ENCODE results near the gene UBA6. TPM values are rescaled to one million over a fixed set of nuclear protein-coding genes. Genes with fewer than 3 reads are reported as not detected.

UBA6 gene
- total RNA-seq, 1 experiment from 2014 or later = 72.2 TPM

DNA sequence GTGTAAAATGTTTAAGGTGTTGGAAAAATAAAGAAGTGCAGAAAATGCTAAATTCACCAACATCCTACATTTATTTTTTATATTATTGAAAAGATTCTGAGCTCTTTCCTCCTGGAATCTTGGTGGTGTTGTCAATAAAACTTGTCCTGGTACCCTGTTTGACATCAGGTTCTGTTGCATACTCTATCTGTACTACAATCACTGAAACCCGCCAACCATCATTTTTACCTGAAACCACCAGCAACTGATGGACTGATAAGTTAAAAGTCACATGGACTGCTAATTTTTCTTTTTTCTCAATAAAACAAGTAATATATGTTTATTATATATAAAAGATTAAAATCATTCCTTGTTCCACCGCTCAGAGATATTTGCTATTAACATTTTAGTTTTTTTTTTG is 119.0 kb downstream of the UBA6 start:
- no peak overlapping the region for H3K4me2 ChIP-seq (ENCODE audit: insufficient read depth, insufficient read length, low read length)
- no peaks in the 10 kb centered on the region for H3K79me2 ChIP-seq (ENCODE audit: insufficient read depth, low read length)
- no peak overlapping the region for H4K91ac ChIP-seq (ENCODE audit: insufficient read length, low read depth, low read length)
- H2BK20ac ChIP-seq (ENCODE audit: low read depth, low read length, poor library complexity, severe bottlenecking) = no peak overlapping the region
- H4K20me1 ChIP-seq (ENCODE audit: control insufficient read depth, insufficient read depth, insufficient read length) = no peaks in the 10 kb centered on the region
- no peak overlapping the region for H2BK15ac ChIP-seq (ENCODE audit: low read depth, low read length)
- H3T11ph ChIP-seq (ENCODE audit: low read length) = no peak overlapping the region
- no peaks in the 10 kb centered on the region for H3K79me1 ChIP-seq (ENCODE audit: insufficient read depth, low read depth, low read length, poor library complexity, severe bottlenecking)
- DNase-seq = no peak
- H3K23ac ChIP-seq (ENCODE audit: insufficient read length, low read depth, low read length) = no peak overlapping the region
- Mint-ChIP-seq H3K9me3 (no peaks in the 10 kb centered on the region), H3K27me3 (ENCODE audit: low read depth) (no peaks in the 10 kb centered on the region), H3K36me3 (ENCODE audit: insufficient read depth in 1 of 3, low read depth in 3 of 3) (no peaks in the 10 kb centered on the region), H3K4me3 (no peak overlapping the region), H3K4me1 (no peaks in the 10 kb centered on the region), H3K27ac (no peak overlapping the region)
- no peak overlapping the region for H3K4ac ChIP-seq (ENCODE audit: low read depth, low read length)
- no peak overlapping the region for H4K8ac ChIP-seq (replicated peaks; ENCODE audit: insufficient read length, low read depth, low read length)
- no peak overlapping the region for H2BK12ac ChIP-seq (ENCODE audit: insufficient read length, low read depth, low read length)
- H3K27me3 ChIP-seq (ENCODE audit: insufficient read depth, low read length) = no peaks in the 10 kb centered on the region
- no peak overlapping the region for H2AFZ ChIP-seq (ENCODE audit: low read length)
- no peak overlapping the region for H2BK120ac ChIP-seq (ENCODE audit: low read depth, low read length, poor library complexity, severe bottlenecking)
- H4K5ac ChIP-seq (ENCODE audit: insufficient read length, low read depth, low read length) = no peak overlapping the region
- H2BK5ac ChIP-seq (ENCODE audit: insufficient read length, low read length) = no peak overlapping the region
- no peaks in the 10 kb centered on the region for H3K9me3 ChIP-seq (ENCODE audit: control insufficient read depth, low read depth, low read length)
- no CpG with 5 or more reads among the region's 2 CpGs for WGBS (ENCODE audit: extremely low coverage, insufficient read length, low lambda C conversion rate)
- H3K18ac ChIP-seq (ENCODE audit: insufficient read length, low read depth, low read length) = no peak overlapping the region
- no peak overlapping the region for H3K9ac ChIP-seq (ENCODE audit: extremely low read depth, insufficient read length, low read length)
- H3K14ac ChIP-seq (ENCODE audit: insufficient read depth, low read length) = no peak overlapping the region
- H3K4me1 ChIP-seq (ENCODE audit: insufficient read depth, low read length) = no peaks in the 10 kb centered on the region
- H2AK5ac ChIP-seq (ENCODE audit: insufficient read length, low read length) = no peak overlapping the region
- TF ChIP-seq, protein P1, sequence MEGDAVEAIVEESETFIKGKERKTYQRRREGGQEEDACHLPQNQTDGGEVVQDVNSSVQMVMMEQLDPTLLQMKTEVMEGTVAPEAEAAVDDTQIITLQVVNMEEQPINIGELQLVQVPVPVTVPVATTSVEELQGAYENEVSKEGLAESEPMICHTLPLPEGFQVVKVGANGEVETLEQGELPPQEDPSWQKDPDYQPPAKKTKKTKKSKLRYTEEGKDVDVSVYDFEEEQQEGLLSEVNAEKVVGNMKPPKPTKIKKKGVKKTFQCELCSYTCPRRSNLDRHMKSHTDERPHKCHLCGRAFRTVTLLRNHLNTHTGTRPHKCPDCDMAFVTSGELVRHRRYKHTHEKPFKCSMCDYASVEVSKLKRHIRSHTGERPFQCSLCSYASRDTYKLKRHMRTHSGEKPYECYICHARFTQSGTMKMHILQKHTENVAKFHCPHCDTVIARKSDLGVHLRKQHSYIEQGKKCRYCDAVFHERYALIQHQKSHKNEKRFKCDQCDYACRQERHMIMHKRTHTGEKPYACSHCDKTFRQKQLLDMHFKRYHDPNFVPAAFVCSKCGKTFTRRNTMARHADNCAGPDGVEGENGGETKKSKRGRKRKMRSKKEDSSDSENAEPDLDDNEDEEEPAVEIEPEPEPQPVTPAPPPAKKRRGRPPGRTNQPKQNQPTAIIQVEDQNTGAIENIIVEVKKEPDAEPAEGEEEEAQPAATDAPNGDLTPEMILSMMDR (conservative IDR thresholded peaks at IDR 0.05) = no peak
- H3K23me2 ChIP-seq (ENCODE audit: insufficient read length, low read depth, low read length, poor library complexity, severe bottlenecking) = no peaks in the 10 kb centered on the region
- H3K27ac ChIP-seq (ENCODE audit: insufficient read length, low read depth, low read length) = no peak overlapping the region
- H3K56ac ChIP-seq (ENCODE audit: insufficient read length, low read depth, low read length) = no peak overlapping the region

All from H9 (cell line).